HG02884 (cell line): ENCODE measurements around the gene MRPL11.
"Not testable (repeated sequence)": the region's sequence is repeated elsewhere in the genome, so short reads cannot be mapped to it uniquely, and the experiment has no call there.

Experiments
- ATAC-seq: cut with Tn5 transposase; IDR thresholded peaks from one replicate; pipeline ENCODE4 v1.9.1; 2021; ENCODE audit warnings: mild to moderate bottlenecking, moderate library complexity; ENCODE audit not compliant: unreplicated experiment

Gene MRPL11

GRCh38 chr11:66432597-66432996, 6.1 kb downstream of the MRPL11 start:
- ATAC-seq, result no peak

DNA sequence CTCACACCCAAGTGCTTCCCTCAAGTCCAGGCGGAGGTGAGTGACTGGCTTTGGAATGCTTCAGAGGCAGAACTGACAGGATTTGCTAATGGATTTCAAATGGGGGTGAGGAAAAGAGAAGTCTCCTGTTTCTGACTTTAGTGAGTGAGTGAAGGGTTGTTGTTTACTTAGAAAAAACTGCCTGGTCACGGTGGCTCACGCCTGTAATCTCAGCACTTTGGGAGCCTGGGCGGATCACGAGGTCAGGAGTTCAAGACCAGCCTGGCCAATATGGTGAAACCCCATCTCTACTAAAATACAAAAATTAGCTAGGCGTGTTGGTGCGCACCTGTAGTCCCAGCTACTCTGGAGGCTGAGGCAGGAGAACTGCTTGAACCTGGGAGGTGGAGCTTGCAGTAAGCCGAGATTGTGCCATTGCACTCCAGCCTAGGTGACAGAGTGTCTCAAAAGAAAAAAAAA, 6.7 kb downstream of the MRPL11 start:
- ATAC-seq, result not testable (repeated sequence)

GRCh38 chr11:66431287-66431686, 7.4 kb downstream of the MRPL11 start:
- ATAC-seq, result not testable (repeated sequence)

- no peak for ATAC-seq
Measured at GRCh38 chr11:66429983-66430602, 8.6 kb downstream of the MRPL11 start.

DNA sequence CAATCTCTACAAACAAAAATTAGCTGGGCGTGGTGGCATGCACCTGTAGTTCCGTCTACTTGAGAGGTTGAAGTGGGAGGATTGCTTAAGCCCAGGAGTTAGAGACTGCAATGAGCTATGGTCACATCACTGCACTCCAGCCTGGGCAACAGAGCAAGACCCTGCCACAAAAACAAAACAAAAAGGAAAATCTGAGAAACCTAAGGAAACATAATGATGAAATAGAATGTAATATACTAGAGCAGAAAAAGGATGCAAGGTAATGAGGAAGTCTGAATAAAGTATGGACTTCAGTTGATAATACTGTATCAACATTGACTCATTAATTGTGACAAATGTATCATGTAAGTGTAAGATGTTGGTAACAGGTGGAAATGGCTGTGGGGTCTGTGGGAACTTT, 9.7 kb downstream of the MRPL11 start:
- ATAC-seq, result no peak

DNA sequence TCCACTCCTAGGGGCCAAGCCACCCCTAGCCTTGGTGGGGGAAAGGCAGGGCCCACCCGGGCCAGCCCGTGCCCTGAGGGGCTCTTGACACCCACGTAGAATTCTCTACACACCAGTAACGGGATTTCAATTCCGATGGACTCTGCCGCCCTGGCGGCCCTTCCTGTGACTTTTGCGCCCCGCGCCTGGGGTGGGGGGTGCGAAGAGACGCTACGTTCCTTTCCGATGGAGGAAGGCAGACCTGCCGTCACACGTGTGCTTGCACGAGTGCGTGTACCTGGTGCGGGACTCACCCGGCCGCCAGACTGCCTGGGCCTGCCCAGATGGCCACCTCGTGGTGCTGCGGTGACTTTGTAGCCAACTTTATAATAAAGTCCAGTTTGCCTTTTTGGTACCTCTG, 12.3 kb downstream of the MRPL11 start:
- ATAC-seq, result no peak

- no peak for ATAC-seq
Measured at GRCh38 chr11:66421492-66422205, 17.0 kb downstream of the MRPL11 start.

DNA sequence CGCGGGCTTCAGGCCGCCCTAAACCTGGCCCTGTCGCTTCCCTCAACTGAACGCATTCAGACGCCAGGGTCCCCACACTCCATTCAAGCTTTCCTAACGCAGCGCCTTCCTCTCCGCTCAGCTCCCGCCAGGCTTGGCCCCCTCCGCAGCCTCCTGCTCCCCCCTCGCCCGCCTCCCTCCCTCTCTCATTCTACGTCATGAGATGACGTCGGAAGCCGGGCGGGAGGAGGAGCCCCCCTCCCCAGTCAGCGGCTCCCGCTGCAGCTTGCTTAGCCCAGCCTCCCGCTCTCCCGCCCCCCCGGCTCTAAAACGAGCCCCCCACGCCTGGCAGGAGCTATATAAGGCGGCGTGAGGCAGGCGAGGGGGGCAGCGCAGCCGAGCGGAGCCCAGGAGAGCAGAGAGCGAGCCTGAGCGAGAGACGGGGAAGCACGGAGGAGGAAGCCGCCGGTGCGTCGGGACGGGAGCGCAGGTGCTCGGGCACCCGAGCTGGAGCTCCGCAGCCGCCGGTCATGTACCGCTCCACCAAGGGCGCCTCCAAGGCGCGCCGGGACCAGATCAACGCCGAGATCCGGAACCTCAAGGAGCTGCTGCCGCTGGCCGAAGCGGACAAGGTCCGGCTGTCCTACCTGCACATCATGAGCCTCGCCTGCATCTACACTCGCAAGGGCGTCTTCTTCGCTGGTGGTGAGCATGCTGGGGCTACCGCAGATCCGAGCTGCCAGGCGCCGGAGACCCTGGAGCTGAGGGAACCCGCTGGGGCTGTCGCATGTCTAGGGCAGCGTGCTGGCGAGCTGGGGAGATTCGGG, 17.8 kb downstream of the MRPL11 start, which contains the start of gene NPAS4:
Gene NPAS4, plus strand, starts transcription at position 365 of the 806 bp plus-strand sequence. Its CDS starts 145 bp downstream, at position 510.
- ATAC-seq, result no peak

DNA sequence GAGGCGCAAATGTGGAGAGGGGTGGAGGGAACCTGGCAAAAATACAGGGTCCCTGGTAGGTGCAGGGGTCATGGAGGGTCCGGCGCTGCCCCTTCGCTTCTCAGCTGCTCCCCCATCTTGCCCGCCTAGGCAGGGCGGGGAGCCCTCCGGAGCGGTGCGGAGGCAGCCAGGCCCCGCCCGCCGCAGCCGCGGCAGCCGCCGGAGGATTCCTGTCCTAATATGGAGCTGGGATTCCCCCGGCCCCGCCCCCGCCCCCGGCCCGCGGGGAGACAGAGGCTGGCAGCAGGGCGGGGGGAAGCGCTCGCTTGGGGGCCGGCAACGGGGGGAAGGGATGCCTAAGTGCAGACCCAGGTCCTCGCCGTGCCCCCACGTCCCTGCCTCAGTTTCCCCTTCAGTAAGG, 18.8 kb downstream of the MRPL11 start:
- ATAC-seq, result no peak

DNA sequence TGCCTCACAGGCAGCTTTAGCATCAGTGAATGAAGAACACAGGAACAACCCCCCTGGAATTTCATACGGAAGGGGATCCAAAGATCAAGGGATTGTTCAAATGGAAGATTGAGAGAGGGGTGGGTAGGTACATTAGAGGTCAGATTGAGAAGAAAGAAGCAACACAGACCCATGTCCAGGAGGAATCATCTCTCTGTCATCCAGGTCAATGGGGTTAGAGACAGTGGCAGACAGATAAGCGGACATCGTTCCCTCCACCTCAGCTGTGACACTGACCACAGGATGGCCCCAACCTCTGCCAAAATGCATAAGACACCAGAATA, 19.7 kb downstream of the MRPL11 start:
- no peak for ATAC-seq

- no peak for ATAC-seq
Measured at GRCh38 chr11:66418168-66418985, 20.3 kb downstream of the MRPL11 start.

DNA sequence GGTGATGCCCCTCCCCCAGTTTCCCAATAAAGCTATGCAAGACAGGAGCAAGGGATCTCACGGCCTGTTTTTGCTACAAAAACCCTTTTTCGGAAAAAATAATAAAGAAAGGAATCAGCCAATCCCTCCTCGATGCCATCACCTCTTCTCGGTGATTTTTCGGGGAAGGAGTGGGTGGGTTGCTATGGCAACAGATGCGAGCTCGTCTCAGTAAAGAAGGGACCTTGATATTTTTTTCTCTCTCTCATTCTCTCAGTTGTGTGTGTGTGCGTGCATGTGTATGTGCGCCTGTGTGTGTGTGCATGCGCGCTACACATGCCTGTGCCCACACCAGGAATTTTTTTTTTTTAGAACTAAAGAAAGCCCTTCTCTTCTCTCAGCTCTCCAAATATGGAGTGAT, 21.6 kb downstream of the MRPL11 start:
- no peak for ATAC-seq

- ATAC-seq, result no peak
Measured at GRCh38 chr11:66415423-66415822, 23.2 kb downstream of the MRPL11 start.

DNA sequence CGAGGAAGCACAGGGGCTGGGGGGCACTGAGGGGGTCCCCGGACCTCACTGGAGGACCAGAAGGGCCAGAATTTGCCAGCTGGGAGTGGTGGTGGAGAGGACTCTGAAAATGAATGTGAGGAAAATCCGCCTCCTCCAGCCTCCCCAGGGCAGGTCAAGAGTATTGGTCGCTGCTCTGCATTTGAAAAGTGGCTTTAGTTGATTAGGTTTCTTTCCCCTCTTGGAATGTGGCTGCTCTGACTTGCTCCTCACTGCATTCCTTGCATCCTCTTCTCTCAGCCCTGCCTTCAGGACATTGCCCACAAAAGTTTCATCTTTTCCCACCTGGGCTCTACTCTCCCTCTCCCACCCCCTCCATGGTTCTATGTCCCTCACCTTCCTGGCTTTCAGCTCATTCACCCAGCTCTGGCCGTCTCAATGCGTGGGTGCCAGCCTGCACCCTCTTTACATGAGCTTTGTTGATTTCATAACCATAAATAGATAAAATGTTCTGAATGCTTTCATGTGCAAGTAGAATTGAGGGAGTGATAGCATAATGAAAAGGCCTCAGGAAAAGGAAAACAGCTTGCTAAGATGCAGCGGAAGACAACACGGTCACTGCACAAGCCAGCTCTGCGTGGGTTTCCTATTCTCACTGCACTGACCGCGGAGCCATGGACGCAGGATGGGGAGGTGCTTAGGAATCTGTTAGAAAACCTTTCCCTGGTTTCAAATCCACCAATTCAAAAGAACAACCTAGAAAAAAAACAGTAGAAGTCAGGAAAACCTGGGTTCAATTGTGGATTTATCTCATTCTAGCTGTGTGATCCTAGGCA, 24.3 kb downstream of the MRPL11 start:
- ATAC-seq, result no peak

DNA sequence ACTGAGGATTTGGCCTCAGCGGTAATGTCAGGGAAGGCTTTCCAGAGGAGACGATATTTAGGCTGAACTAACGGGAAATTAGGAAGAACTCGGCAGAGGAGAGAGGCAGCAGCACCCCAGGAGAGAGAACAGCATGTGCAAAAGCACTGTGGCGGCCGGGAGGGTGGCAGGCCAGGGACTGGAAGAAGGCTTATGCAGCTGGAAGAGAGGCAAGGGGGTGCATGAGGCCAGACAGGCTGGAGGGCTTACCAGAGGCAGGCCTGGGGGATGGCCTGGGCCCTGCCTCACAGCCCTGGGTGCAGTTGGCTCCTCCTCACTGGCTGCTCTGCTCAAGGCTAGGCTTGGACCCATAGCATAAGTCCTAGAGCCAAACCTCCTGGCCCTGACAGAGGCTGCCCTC, 25.5 kb downstream of the MRPL11 start:
- ATAC-seq, result no peak

- no peak for ATAC-seq
Measured at GRCh38 chr11:66412110-66412509, 26.5 kb downstream of the MRPL11 start.

DNA sequence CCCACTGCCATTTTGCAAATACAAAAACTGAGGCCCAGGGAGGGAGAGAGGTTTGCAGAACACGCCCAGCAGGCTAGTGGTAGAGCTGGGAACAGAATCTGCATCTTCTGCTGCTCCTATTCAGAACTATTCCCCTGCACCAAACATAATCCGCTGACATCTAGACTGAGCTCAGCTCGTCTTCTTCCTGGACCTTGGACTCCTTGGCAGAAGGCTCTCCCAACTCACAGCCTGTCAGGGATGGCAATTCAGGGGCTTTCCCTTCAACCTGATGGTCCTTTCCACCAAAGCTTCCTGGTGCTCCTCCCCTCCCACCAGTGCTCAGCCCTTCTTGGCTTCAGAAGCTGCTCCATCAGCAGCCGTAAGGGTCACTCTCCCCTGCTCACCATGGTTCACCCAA, 27.3 kb downstream of the MRPL11 start:
- no peak for ATAC-seq

GRCh38 chr11:66410191-66410590, 28.5 kb downstream of the MRPL11 start:
- ATAC-seq, result no peak

DNA sequence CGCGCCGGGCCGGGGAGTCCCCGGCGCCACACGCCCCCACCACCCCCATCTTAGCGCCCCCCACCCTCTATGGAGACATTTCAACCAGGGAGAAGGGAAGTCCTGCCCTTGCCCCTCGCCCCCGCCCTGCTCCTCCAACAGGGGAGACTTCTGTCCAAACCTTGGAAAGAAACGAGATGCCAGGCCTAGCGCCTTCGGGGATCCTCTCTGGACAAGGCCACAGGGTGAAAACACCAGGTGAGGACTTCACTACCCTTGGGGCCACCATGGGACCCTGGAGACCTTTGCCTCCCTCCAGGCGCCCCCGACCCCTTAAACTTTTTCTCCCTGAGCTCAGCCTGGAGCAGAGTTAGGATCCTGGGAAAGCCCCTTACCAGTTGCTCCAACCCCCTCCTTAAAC, 29.4 kb downstream of the MRPL11 start:
- no peak for ATAC-seq
